ENCODE measurements around the gene ZNF536.

The ZNF536 gene

GRCh38 chr19:30371960-30372824 is at the start of gene ZNF536:
Gene ZNF536 (plus strand): TSS chr19:30372384. CDS start chr19:30443563, 71,179 bp downstream.
- DNase-seq = no peak

GRCh38 chr19:30322641-30323320 is 49.4 kb upstream of the ZNF536 start:
- DNase-seq = no peak

- DNase-seq = no peak
Measured at GRCh38 chr19:30323904-30324303, 48.3 kb upstream of the ZNF536 start.

GRCh38 chr19:30324982-30325381 is 47.2 kb upstream of the ZNF536 start:
- DNase-seq = no peak

- DNase-seq = no peak
Measured at GRCh38 chr19:30325676-30326392, 46.4 kb upstream of the ZNF536 start.

- no peak for DNase-seq
Measured at GRCh38 chr19:30326393-30326710, 45.8 kb upstream of the ZNF536 start.

- DNase-seq = no peak
Measured at GRCh38 chr19:30327331-30327730, 44.9 kb upstream of the ZNF536 start.

GRCh38 chr19:30328096-30328495 is 44.1 kb upstream of the ZNF536 start:
- no peak for DNase-seq

GRCh38 chr19:30330266-30330665 is 41.9 kb upstream of the ZNF536 start:
- no peak for DNase-seq

GRCh38 chr19:30332445-30333234 is 39.5 kb upstream of the ZNF536 start:
- DNase-seq = no peak

GRCh38 chr19:30333291-30334065 is 38.7 kb upstream of the ZNF536 start:
- no peak for DNase-seq

- no peak for DNase-seq
Measured at GRCh38 chr19:30334841-30335240, 37.3 kb upstream of the ZNF536 start.

GRCh38 chr19:30335306-30335886 is 36.8 kb upstream of the ZNF536 start:
- no peak for DNase-seq

- DNase-seq = no peak
Measured at GRCh38 chr19:30336290-30336689, 35.9 kb upstream of the ZNF536 start.

- no peak for DNase-seq
Measured at GRCh38 chr19:30338041-30338456, 34.1 kb upstream of the ZNF536 start.

GRCh38 chr19:30338878-30339623 is 33.1 kb upstream of the ZNF536 start:
- no peak for DNase-seq

GRCh38 chr19:30339624-30340525 is 32.3 kb upstream of the ZNF536 start:
- no peak for DNase-seq

- no peak for DNase-seq
Measured at GRCh38 chr19:30340771-30341561, 31.2 kb upstream of the ZNF536 start.

All from cortex of kidney (tissue), 1 donor.